Panc1 (cell line): Measurements from ENCODE around the gene SH2B2. TPM values are rescaled to one million over a fixed set of nuclear protein-coding genes. Genes with fewer than 3 reads are reported as not detected.

Experiments
- ATAC-seq: fragments of 200-7000 bp; cut with Tn5 transposase; 2 replicates; pipeline ENCODE4 v1.9.1; 2020; ENCODE audit warnings: mild to moderate bottlenecking, moderate library complexity
- Bru-seq: library from RNA; stranded (reverse); fragments of 400-500 nt; gene quantifications from one replicate; lab custom pipeline; 2021; lab: Mats Ljungman, UMichigan
- BruChase-seq, 2 experiments: library from RNA; stranded (reverse); fragments of 400-500 nt; gene quantifications; one replicate each; lab custom pipeline; 2021; lab: Mats Ljungman, UMichigan
- BruUV-seq: library from RNA; stranded (reverse); fragments of 400-500 nt; replicated peaks from 2 replicates; lab custom pipeline; 2021; lab: Mats Ljungman, UMichigan
- CTCF ChIA-PET: fragments of 300-600 bp; sonication (Branson Sonifier 250); formaldehyde crosslinking; loops from one replicate; lab custom pipeline; 2022; ENCODE audit warnings: antibody characterized with exemption; lab: Charles Lee
- POLR2A ChIA-PET: fragments of 300-600 bp; sonication (Branson Sonifier 250); formaldehyde crosslinking; loops from one replicate; lab custom pipeline; 2022; ENCODE audit warnings: antibody characterized with exemption; lab: Charles Lee
- DNase-seq: peaks from one replicate; pipeline ENCODE4 v3.0.0-alpha.2; 2010; ENCODE audit warnings: low read depth, low spot score
- H3K27ac ChIP-seq: 2 replicates; pipeline ENCODE4 v1.5.1; 2011; ENCODE audit warnings: mild to moderate bottlenecking, low read length, inconsistent platforms
- H3K27me3 ChIP-seq: fragments of 200-500 bp; sonication (Bioruptor generic); 2 replicates; pipeline ENCODE4 v1.6.0; 2014; ENCODE audit warnings: low read length, inconsistent platforms; ENCODE audit not compliant: control insufficient read depth, insufficient read depth
- H3K36me3 ChIP-seq: fragments of 200-500 bp; sonication (Bioruptor generic); 2 replicates; pipeline ENCODE4 v1.5.1; 2014; ENCODE audit warnings: inconsistent platforms, mild to moderate bottlenecking, low read length, moderate library complexity; ENCODE audit not compliant: control insufficient read depth, insufficient read depth
- H3K4me1 ChIP-seq: 2 replicates; pipeline ENCODE4 v1.5.1; 2011; ENCODE audit warnings: inconsistent platforms, mild to moderate bottlenecking, low read length, moderate library complexity; ENCODE audit not compliant: control insufficient read depth, insufficient read depth
- H3K4me3 ChIP-seq, 2 experiments: 2 replicates each; pipeline ENCODE4 v1.5.1; 2011 to 2012; ENCODE audit warnings: low read depth in 2 of 2, low read length in 2 of 2, mild to moderate bottlenecking in 2 of 2, inconsistent platforms in 1 of 2, moderate library complexity in 1 of 2
- H3K9me3 ChIP-seq: fragments of 200-500 bp; sonication (Bioruptor generic); 2 replicates; pipeline ENCODE4 v1.5.1; 2014; ENCODE audit warnings: low read depth, mild to moderate bottlenecking, inconsistent platforms, low read length, moderate library complexity; ENCODE audit not compliant: control insufficient read depth, insufficient read depth
- POLR2AphosphoS5 ChIP-seq: IDR thresholded peaks from 2 replicates; pipeline ENCODE4 v1.6.1; 2012; ENCODE audit warnings: mild to moderate bottlenecking, low read depth, low read length, moderate library complexity
- SIN3A ChIP-seq: IDR thresholded peaks from 2 replicates; pipeline ENCODE4 v1.6.1; 2012; ENCODE audit warnings: low read depth, mild to moderate bottlenecking, low read length, moderate library complexity, borderline replicate concordance; ENCODE audit not compliant: insufficient read depth
- TCF7L2 ChIP-seq: IDR thresholded peaks from 2 replicates; pipeline ENCODE4 v1.6.1; 2011; ENCODE audit warnings: mild to moderate bottlenecking, low read depth, low read length, inconsistent platforms
- in situ Hi-C: cut with HindIII; loops from 2 replicates; pipeline ENCODE4 v1.10.0; 2016; ENCODE audit warnings: low sequenced_read_pairs, low pct_unique_long_range_greater_than_20kb
- intact Hi-C: fragments of 100-400 bp; cut with micrococcal nuclease; formaldehyde crosslinking; loops from one replicate; pipeline ENCODE4 v1.10.0; 2022; ENCODE audit not compliant: unreplicated experiment
- long read RNA-seq: library from polyadenylated mRNA; unstranded; transcript quantifications from one replicate; pipeline ENCODE4 v2.0.0, GENCODE V29; 2021; ENCODE audit not compliant: unreplicated experiment
- polyA plus RNA-seq: library from polyadenylated mRNA; unstranded; fragments of >200 nt; gene quantifications from one replicate; pipeline ENCODE4 v1.2.1, GENCODE V29; 2012; ENCODE audit warnings: missing spikeins; ENCODE audit not compliant: insufficient read length
- total RNA-seq: library from RNA; stranded (reverse); gene quantifications from one replicate; pipeline ENCODE4 v1.2.1, GENCODE V29; 2021; ENCODE audit not compliant: unreplicated experiment
- TF ChIP-seq, protein P1 (sequence below): fragments of 450-650 bp; IDR thresholded peaks from 2 replicates; pipeline ENCODE4 v1.5.1; 2017; ENCODE audit warnings: mild to moderate bottlenecking
- TF ChIP-seq, protein P2 (sequence below), 2 experiments: IDR thresholded peaks; 2 replicates each; pipeline ENCODE4 v1.6.1; 2011 to 2012; ENCODE audit warnings: low read depth in 2 of 2, control low read depth in 1 of 2, low read length in 1 of 2, mild to moderate bottlenecking in 1 of 2, moderate library complexity in 1 of 2; ENCODE audit not compliant: insufficient read depth in 1 of 2

Gene SH2B2
- total RNA-seq (2.8 TPM), Bru-seq, nascent RNA (percentile 34 among the genes with signal in this experiment), BruChase-seq, experiment 1, labeled RNA remaining after a 2-hour chase (percentile 42 among the genes with signal in this experiment), BruChase-seq, experiment 2, labeled RNA remaining after a 6-hour chase (percentile 41 among the genes with signal in this experiment)
- 7.4 TPM for polyA plus RNA-seq
- long read RNA-seq, partial matches to known transcripts, result 1 of 11 reads
- long read RNA-seq, other reads (novel, unspliced or antisense), result 10 of 11 reads

DNA sequence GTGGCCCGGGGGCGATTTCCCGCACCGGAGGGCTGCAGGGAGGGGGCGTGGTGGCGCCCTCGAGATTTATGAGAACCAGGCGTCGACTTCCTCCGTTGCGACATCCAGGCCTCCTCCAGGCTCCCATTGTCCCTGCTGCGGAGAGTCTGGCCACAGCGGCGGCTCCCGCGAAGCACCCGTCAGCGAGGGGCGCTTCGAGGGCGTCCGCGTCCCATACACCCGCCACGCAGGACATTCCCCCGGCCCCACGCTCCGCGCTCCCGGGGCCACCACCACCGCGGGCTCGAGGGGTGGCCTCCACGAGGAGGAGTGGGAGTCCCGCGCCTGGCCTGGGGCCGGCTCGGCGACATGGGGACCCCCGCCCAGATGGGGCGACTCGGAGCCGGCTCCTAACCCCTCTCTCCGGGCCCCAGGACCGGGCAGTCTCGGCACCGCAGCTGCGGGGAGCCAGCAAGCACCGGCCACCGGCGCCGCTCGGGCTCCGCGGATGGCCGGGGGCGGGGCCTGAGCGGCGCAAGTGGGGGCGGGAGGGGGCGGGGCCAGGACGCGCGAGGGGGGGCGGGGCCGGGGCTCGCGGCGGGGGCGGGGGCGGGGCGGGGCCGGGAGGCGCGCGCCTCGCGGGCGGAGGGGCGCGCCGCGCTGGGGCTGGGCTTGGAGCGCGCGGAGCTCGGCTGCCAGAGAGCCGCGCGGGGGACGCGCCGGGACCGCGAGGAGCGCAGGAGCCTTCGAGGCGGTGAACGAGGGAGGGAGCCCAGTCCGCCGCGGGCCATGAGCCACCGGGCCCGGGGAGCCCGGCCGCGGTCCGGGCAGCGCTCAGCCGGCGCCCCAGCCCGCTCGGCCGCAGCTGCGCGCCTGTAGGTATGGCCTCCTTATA lies at the start of gene SH2B2:
Gene SH2B2 (plus strand): TSS at position 632 of the 874 bp plus-strand sequence. CDS start 13,683 bp downstream, outside the sequence.
- in situ Hi-C loops (loop anchor here (10.0 kb wide), 1 partner anchor 128 kb away; no protein-coding TSS in a partner anchor), intact Hi-C loops (no loop called here)
- ChIA-PET POLR2A (no interaction called here), CTCF (no interaction called here)
- H3K27me3 ChIP-seq, result no peaks in the 10 kb centered on the region
- DNase-seq, result no peak
- H3K4me1 ChIP-seq, result no peaks in the 10 kb centered on the region
- no peaks in the 10 kb centered on the region for H3K36me3 ChIP-seq
- TF ChIP-seq, protein P1, sequence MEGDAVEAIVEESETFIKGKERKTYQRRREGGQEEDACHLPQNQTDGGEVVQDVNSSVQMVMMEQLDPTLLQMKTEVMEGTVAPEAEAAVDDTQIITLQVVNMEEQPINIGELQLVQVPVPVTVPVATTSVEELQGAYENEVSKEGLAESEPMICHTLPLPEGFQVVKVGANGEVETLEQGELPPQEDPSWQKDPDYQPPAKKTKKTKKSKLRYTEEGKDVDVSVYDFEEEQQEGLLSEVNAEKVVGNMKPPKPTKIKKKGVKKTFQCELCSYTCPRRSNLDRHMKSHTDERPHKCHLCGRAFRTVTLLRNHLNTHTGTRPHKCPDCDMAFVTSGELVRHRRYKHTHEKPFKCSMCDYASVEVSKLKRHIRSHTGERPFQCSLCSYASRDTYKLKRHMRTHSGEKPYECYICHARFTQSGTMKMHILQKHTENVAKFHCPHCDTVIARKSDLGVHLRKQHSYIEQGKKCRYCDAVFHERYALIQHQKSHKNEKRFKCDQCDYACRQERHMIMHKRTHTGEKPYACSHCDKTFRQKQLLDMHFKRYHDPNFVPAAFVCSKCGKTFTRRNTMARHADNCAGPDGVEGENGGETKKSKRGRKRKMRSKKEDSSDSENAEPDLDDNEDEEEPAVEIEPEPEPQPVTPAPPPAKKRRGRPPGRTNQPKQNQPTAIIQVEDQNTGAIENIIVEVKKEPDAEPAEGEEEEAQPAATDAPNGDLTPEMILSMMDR, result no peak
- TF ChIP-seq SIN3A (no peak), POLR2AphosphoS5 (no peak), TCF7L2 (no peak)
- TF ChIP-seq, protein P2, sequence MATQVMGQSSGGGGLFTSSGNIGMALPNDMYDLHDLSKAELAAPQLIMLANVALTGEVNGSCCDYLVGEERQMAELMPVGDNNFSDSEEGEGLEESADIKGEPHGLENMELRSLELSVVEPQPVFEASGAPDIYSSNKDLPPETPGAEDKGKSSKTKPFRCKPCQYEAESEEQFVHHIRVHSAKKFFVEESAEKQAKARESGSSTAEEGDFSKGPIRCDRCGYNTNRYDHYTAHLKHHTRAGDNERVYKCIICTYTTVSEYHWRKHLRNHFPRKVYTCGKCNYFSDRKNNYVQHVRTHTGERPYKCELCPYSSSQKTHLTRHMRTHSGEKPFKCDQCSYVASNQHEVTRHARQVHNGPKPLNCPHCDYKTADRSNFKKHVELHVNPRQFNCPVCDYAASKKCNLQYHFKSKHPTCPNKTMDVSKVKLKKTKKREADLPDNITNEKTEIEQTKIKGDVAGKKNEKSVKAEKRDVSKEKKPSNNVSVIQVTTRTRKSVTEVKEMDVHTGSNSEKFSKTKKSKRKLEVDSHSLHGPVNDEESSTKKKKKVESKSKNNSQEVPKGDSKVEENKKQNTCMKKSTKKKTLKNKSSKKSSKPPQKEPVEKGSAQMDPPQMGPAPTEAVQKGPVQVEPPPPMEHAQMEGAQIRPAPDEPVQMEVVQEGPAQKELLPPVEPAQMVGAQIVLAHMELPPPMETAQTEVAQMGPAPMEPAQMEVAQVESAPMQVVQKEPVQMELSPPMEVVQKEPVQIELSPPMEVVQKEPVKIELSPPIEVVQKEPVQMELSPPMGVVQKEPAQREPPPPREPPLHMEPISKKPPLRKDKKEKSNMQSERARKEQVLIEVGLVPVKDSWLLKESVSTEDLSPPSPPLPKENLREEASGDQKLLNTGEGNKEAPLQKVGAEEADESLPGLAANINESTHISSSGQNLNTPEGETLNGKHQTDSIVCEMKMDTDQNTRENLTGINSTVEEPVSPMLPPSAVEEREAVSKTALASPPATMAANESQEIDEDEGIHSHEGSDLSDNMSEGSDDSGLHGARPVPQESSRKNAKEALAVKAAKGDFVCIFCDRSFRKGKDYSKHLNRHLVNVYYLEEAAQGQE (IDR thresholded peaks at IDR 0.05; ENCODE audit: insufficient read depth in 1 of 2, low read depth in 2 of 2, low read length in 1 of 2), result no peak
- ATAC-seq, result peak; percentile 68
- peak within 1 kb of the TSS; percentile 61; the same call in 1 of the 2 replicates for H3K27ac ChIP-seq
- H3K9me3 ChIP-seq, result no peaks in the 10 kb centered on the region
- H3K4me3 ChIP-seq, result peak within 1 kb of the TSS; percentile 64 to 74
- BruUV-seq, result no TSS peak

DNA sequence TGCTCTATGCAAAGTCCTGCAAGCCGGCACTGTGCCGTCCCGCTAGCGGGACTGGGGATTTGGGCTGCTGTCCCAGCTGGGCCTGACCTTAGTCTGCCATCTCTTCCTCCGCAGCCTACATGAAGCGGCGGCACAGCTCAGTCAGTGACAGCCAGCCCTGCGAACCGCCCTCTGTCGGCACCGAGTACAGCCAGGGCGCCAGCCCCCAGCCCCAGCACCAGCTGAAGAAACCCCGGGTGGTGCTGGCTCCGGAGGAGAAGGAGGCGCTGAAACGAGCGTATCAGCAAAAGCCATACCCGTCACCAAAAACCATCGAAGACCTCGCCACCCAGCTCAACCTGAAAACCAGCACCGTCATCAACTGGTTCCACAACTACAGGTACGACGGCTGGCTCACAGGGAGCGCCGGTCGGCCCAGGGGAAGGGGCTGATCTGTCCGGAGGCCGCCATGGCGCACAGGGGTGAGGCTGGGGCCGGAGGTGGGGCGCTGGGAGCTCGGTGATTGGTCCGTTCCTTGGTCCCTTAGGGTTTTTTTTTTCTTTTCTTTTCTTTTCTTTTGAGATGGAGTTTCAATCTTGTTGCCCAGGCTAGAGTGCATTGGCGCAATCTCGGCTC lies 47.4 kb upstream of the SH2B2 start:
- DNase-seq (no peak), ATAC-seq (no peak)
- no peak overlapping the region for H3K4me3 ChIP-seq
- no peak overlapping the region for H3K27ac ChIP-seq
- no peaks in the 10 kb centered on the region for H3K27me3 ChIP-seq
- no peaks in the 10 kb centered on the region for H3K9me3 ChIP-seq
- intact Hi-C loops (loop anchor here (10.0 kb wide), 1 partner anchor 425 kb away; the partner anchor contains the start of gene CUX1), in situ Hi-C loops (no loop called here)
- ChIA-PET POLR2A (no interaction called here), CTCF (no interaction called here)
- H3K4me1 ChIP-seq, result no peaks in the 10 kb centered on the region
- BruUV-seq, result no TSS peak
- TF ChIP-seq TCF7L2 (no peak), POLR2AphosphoS5 (no peak), SIN3A (no peak)
- TF ChIP-seq, protein P1, result no peak
- TF ChIP-seq, protein P2 (IDR thresholded peaks at IDR 0.05; ENCODE audit: insufficient read depth in 1 of 2, low read depth in 2 of 2, low read length in 1 of 2), result no peak
- H3K36me3 ChIP-seq, result no peaks in the 10 kb centered on the region
